Heart right ventricle (tissue), 16 donors: Measurements from ENCODE around the gene GAL3ST1. TPM values are rescaled to one million over a fixed set of nuclear protein-coding genes. Genes with fewer than 3 reads are reported as not detected.

Experiments
- ATAC-seq, 8 donors: fragments of 200-7000 bp; cut with Tn5 transposase; one replicate each; pipeline ENCODE4 v1.9.1; 2020; ENCODE audit warnings: mild to moderate bottlenecking in 8 of 8, moderate library complexity in 8 of 8, moderate number of reproducible peaks in 1 of 8
- DNase-seq, 2 donors: peaks; one replicate each; pipeline ENCODE4 v3.0.0-alpha.2; 2020
- H3K27ac ChIP-seq, 10 donors: fragments of 200-600 bp; sonication (generic) in 2 of 10; one replicate each; pipeline versions ENCODE4 v1.5.0 to v1.8.0; 2020 to 2022; ENCODE audit warnings: mild to moderate bottlenecking in 3 of 10
- H3K27me3 ChIP-seq, 7 donors: fragments of 200-600 bp; one replicate each; pipeline ENCODE4 v1.8.0; 2021 to 2022; ENCODE audit warnings: mild to moderate bottlenecking in 2 of 7
- H3K36me3 ChIP-seq, 9 donors: fragments of 200-600 bp; sonication (generic) in 1 of 9; one replicate each; pipeline versions ENCODE4 v1.5.0 to v1.8.0; 2020 to 2022; ENCODE audit warnings: mild to moderate bottlenecking in 2 of 9
- H3K4me1 ChIP-seq, 9 donors: fragments of 200-600 bp; sonication (generic) in 1 of 9; one replicate each; pipeline versions ENCODE4 v1.5.0 to v1.8.0; 2020 to 2022; ENCODE audit warnings: mild to moderate bottlenecking in 4 of 9
- H3K4me3 ChIP-seq, 10 donors: fragments of 200-600 bp; sonication (generic) in 2 of 10; one replicate each; pipeline versions ENCODE4 v1.5.0 to v1.8.0; 2020 to 2022; ENCODE audit warnings: mild to moderate bottlenecking in 7 of 10, moderate library complexity in 2 of 10
- H3K9me3 ChIP-seq, 11 donors: fragments of 200-600 bp in 10 of 11; sonication (generic) in 2 of 11; one replicate each; pipeline versions ENCODE4 v1.5.0 to v1.8.0; 2013 to 2022; ENCODE audit warnings: mild to moderate bottlenecking in 2 of 11, control low read depth in 1 of 11, moderate library complexity in 1 of 11
- WGBS, 2 donors: extraction: QIAGEN DNeasy Blood & Tissue Kit; methylation state at CpG; one replicate each; pipeline ENCODE4 v1.1.7; 2013; ENCODE audit warnings: inconsistent platforms in 1 of 2; 5-methylcytosine and 5-hydroxymethylcytosine counted together
- intact Hi-C, 10 donors: fragments of 100-400 bp; cut with DNase I; formaldehyde crosslinking; loops; one replicate each; pipeline versions ENCODE4 v1.11.1 to v1.14.2; 2022
- polyA plus RNA-seq, 2 donors: library from polyadenylated mRNA; stranded (reverse); fragments of 200-250 nt; gene quantifications; one replicate each; pipeline ENCODE4 v1.2.3, GENCODE V29; 2013
- total RNA-seq, 10 donors: library from RNA; stranded (reverse); fragmentation: NEBNext Ultra II Directional in 3 of 10; extraction: Animal tissue kit (Norgen Biotek cat#: 25700) in 3 of 10; gene quantifications; one replicate each; pipeline versions ENCODE4 v1.2.1 to v1.2.4, GENCODE V29; 2021 to 2023
- TF ChIP-seq, protein P1 (sequence below), 9 donors: fragments of 200-600 bp; sonication (generic) in 2 of 9; IDR thresholded peaks; one replicate each; pipeline versions ENCODE4 v1.5.0 to v1.8.0; 2021 to 2022; ENCODE audit warnings: antibody characterized with exemption in 9 of 9, mild to moderate bottlenecking in 5 of 9, moderate library complexity in 1 of 9
- donor health status: Arrhythmogenic right ventricular cardiomyopathy.
- donor health status: ischemic (EF 13 %, LVEDD 7.1; RV severe dilation, severe dysfunction).
- donor health status: healthy with polysubstance abuse.
- donor health status: DM: no; HTN: yes; CAD: no.
- donor health status: DM: no; HTN: no; CAD: no.
- donor health status: ischemic (EF 25% LVEDD 6.9; RV normal size, moderate dysfunction).
- donor health status: ischemic (EF 25% LVEDD 5.7; RV mildly dilated, moderate dysfunction).
- donor health status: healthy.
- donor health status: DM: yes; HTN: yes; CAD: no.
- donor health status: Ischemic cardiomyopathy.
- donor health status: ischemic (EF 35%, LVEDD 5.7; RV mildly dilated, moderate dysfunction).
- donor health status: nonischemic (EF 11% LVEDD 7.7; RV severe dilation, severe dysfunction).
- donor health status: DM: yes; HTN: yes; CAD: no.
- donor health status: PGD.
- donor health status: ischemic (EF 29% LVEDD 5.4; RV normal size, mild dysfunction).
- donor health status: nonischemic (EF 23%, LVEDD 6.1; RV moderate dilation, normal function).

Gene GAL3ST1
- total and polyA plus RNA-seq, 12 donors, result 0.22 to 0.49 (median 0.28) TPM; not detected in 8

DNA sequence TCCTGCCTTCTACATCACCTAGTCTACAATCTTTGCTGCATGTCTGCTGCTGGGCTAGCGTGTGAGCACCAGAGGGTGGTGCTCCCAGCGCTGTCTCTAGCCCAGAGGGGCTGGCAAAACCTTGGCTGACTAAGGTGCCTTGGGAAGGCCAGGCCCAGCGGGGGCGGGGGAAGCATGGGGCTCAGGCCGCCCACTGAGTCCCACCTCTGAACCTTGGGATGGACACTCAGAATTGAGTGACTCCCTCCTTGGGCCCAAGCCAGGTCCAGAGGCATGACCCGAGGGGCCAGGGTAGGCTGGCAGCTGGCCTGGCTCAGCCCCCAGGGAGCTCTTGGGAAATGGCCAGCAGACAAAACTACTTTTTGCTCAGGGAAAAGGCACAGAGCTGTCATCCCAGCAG lies 7.6 kb upstream of the GAL3ST1 start:
- DNase-seq, result no peak
- ATAC-seq, result no peak
- Histone ChIP-seq H3K27me3 (no peaks in the 10 kb centered on the region), H3K27ac (no peak overlapping the region), H3K36me3 (peaks cover 23 to 100% (median 85%) of the 10 kb centered on the region in 9 donors), H3K4me1 (no peaks in the 10 kb centered on the region), H3K4me3 (no peak overlapping the region), H3K9me3 (no peaks in the 10 kb centered on the region)
- WGBS, 2 donors, result 85% methylated on average over 6 of the region's 6 CpGs
- TF ChIP-seq, protein P1, sequence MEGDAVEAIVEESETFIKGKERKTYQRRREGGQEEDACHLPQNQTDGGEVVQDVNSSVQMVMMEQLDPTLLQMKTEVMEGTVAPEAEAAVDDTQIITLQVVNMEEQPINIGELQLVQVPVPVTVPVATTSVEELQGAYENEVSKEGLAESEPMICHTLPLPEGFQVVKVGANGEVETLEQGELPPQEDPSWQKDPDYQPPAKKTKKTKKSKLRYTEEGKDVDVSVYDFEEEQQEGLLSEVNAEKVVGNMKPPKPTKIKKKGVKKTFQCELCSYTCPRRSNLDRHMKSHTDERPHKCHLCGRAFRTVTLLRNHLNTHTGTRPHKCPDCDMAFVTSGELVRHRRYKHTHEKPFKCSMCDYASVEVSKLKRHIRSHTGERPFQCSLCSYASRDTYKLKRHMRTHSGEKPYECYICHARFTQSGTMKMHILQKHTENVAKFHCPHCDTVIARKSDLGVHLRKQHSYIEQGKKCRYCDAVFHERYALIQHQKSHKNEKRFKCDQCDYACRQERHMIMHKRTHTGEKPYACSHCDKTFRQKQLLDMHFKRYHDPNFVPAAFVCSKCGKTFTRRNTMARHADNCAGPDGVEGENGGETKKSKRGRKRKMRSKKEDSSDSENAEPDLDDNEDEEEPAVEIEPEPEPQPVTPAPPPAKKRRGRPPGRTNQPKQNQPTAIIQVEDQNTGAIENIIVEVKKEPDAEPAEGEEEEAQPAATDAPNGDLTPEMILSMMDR (IDR thresholded peaks at IDR 0.05), result no peak
- intact Hi-C loops, result no loop called here

DNA sequence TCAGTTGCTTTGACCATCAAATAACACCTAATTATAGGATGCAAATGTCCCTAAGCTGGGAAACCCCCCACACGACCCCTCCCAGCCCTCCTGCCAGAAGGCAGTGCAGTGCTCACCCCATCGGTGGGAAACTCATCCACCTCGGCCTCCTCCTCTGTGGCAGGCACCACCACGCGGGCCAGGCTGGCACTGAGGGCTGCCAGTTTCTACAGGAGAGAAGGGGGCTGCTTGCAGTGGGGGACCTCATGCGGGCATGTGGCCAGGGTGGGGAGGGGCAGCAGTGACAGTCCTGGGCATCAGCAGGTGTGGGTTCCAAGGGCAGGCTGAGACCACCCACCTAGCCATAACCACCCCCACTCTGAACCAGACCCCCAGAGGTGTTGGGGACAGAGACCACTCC lies 6.4 kb upstream of the GAL3ST1 start:
- ATAC-seq (no peak), DNase-seq (no peak)
- TF ChIP-seq, protein P1 (IDR thresholded peaks at IDR 0.05), result no peak
- Histone ChIP-seq H3K27ac (no peak overlapping the region), H3K27me3 (no peaks in the 10 kb centered on the region), H3K4me3 (no peak overlapping the region), H3K4me1 (peaks cover 0 to 5% (median under 1%) of the 10 kb centered on the region in 9 donors), H3K36me3 (peaks cover 27 to 100% (median 85%) of the 10 kb centered on the region in 9 donors), H3K9me3 (no peaks in the 10 kb centered on the region)
- 88% methylated on average over 6 of the region's 6 CpGs for WGBS, 2 donors
- intact Hi-C loops, result no loop called here

DNA sequence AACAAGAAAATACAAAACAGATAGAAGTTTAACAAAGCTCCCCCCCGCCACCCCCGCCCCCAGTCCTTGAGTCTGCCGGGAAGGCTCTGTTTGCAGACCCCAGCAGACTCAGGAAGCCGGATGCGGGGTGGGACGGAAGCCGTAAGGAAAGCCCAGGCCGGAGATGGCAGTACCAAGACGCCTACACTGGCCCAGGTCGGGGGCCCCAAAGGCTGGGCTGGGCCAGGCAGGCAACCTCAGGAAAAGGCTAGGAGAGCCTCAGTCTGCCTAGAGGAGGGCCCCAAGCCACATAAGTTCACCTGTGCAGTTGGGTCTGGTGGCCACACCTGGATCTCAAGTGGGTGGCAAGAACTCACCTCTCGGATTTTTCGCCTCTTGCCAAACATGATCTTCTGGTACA lies 4.0 kb upstream of the GAL3ST1 start:
- DNase-seq, result no peak
- Histone ChIP-seq H3K36me3 (peaks cover 22 to 82% (median 62%) of the 10 kb centered on the region in 9 donors), H3K27me3 (peaks cover 0 to 17% (median 0%) of the 10 kb centered on the region in 7 donors), H3K27ac (no peak overlapping the region), H3K4me3 (no peak overlapping the region), H3K9me3 (no peaks in the 10 kb centered on the region), H3K4me1 (peaks cover 0 to 18% (median 13%) of the 10 kb centered on the region in 9 donors)
- TF ChIP-seq, protein P1 (IDR thresholded peaks at IDR 0.05), result no peak
- intact Hi-C loops, result no loop called here
- WGBS, 2 donors, result 92 to 95% methylated on average over 12 of the region's 12 CpGs
- no peak for ATAC-seq

DNA sequence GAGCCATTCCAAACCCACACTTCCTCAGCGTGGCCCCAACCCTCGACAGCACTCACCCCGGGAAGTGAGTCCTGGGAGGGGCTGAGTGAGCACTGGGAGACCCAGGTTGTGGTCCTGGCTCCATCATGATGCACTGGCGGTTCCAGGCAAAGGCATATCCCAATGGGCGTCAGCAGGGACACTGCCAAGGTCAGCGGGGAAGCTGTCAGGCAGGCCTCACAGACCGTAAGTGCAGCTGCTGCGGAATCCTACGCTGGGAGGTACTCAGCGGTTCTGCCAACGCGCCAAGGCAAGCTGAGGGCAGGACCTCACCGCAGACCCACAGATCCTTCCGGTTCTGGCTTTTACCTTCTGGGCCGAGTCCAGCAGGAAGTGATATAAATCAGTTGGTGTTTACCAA lies 1.4 kb upstream of the GAL3ST1 start:
- ATAC-seq (peak in 1 of 8 donors; percentile 3), DNase-seq (no peak)
- Histone ChIP-seq H3K27me3 (peaks cover 0 to 18% (median 0%) of the 10 kb centered on the region in 7 donors), H3K9me3 (no peaks in the 10 kb centered on the region), H3K27ac (peak overlapping the region in 1 of 10 donors; percentile 12), H3K4me1 (peaks cover 0 to 18% (median 13%) of the 10 kb centered on the region in 9 donors), H3K4me3 (no peak overlapping the region), H3K36me3 (peaks cover 16 to 55% (median 47%) of the 10 kb centered on the region in 9 donors)
- TF ChIP-seq, protein P1 (IDR thresholded peaks at IDR 0.05), result no peak
- 83 to 85% methylated on average over 15 of the region's 15 CpGs for WGBS, 2 donors
- intact Hi-C loops, result no loop called here
